Natural killer cell (primary cell): ENCODE data around the gene ARHGEF2. TPM values are rescaled to one million over a fixed set of nuclear protein-coding genes. Genes with fewer than 3 reads are reported as not detected.

Experiments
- ATAC-seq, 3 donors: fragments of 150-1000 bp in 2 of 3; fragments of 200-7000 bp in 1 of 3; cut with Tn5 transposase; 1 replicate in 1 of 3; 2 replicates in 2 of 3; pipeline ENCODE4 v1.10.0; 2021; ENCODE audit warnings: mild to moderate bottlenecking in 2 of 3, moderate library complexity in 2 of 3
- DNase-seq, 2 donors: peaks; one replicate each; pipeline versions ENCODE4 v3.0.0 to v3.0.0-alpha.2; 2013 to 2021; ENCODE audit warnings: mixed read lengths in 1 of 2
- H3K27ac ChIP-seq: one replicate; pipeline ENCODE4 v1.5.1; 2013; ENCODE audit warnings: mild to moderate bottlenecking, low read length
- H3K27me3 ChIP-seq: one replicate; pipeline ENCODE4 v1.6.1; 2013; ENCODE audit warnings: low read length; ENCODE audit not compliant: control insufficient read depth, insufficient read depth
- H3K36me3 ChIP-seq: one replicate; pipeline ENCODE4 v1.6.1; 2013; ENCODE audit warnings: low read length; ENCODE audit not compliant: control insufficient read depth, insufficient read depth
- H3K4me1 ChIP-seq: one replicate; pipeline ENCODE4 v1.6.1; 2013; ENCODE audit warnings: low read length; ENCODE audit not compliant: control insufficient read depth, insufficient read depth
- H3K4me3 ChIP-seq: one replicate; pipeline ENCODE4 v1.5.1; 2013; ENCODE audit warnings: low read length
- H3K9me3 ChIP-seq: one replicate; pipeline ENCODE4 v1.6.1; 2013; ENCODE audit warnings: low read length; ENCODE audit not compliant: control insufficient read depth, insufficient read depth
- H3K27ac Mint-ChIP-seq, 2 donors: one replicate each; pipeline ENCODE4 v1.8.0; 2022; ENCODE audit warnings: mild to moderate bottlenecking in 2 of 2, mixed read lengths in 2 of 2, moderate library complexity in 1 of 2
- H3K27me3 Mint-ChIP-seq, 2 donors: one replicate each; pipeline ENCODE4 v1.8.0; 2022; ENCODE audit warnings: low read depth in 2 of 2, mixed read lengths in 2 of 2
- H3K36me3 Mint-ChIP-seq: one replicate; pipeline ENCODE4 v1.8.0; 2022; ENCODE audit warnings: mixed read lengths
- H3K4me1 Mint-ChIP-seq, 2 donors: one replicate each; pipeline ENCODE4 v1.8.0; 2022; ENCODE audit warnings: mixed read lengths in 2 of 2
- H3K4me3 Mint-ChIP-seq: one replicate; pipeline ENCODE4 v1.8.0; 2022; ENCODE audit warnings: mild to moderate bottlenecking, moderate library complexity, mixed read lengths
- H3K9me3 Mint-ChIP-seq, 2 donors: one replicate each; pipeline ENCODE4 v1.8.0; 2022; ENCODE audit warnings: mixed read lengths in 2 of 2
- WGBS: methylation state at CpG from one replicate; pipeline ENCODE4 v1.1.7; 2013; ENCODE audit warnings: missing lambda C conversion rate; ENCODE audit not compliant: insufficient coverage; 5-methylcytosine and 5-hydroxymethylcytosine counted together
- intact Hi-C: fragments of 100-400 bp; cut with micrococcal nuclease; formaldehyde crosslinking; loops from one replicate; pipeline ENCODE4 v1.14.2; 2022
- total RNA-seq, 4 donors: library from RNA; stranded (reverse); fragments of 120-200 nt in 1 of 4; gene quantifications; one replicate each; pipeline versions ENCODE4 v1.2.3 to v1.2.4, GENCODE V29; 2013 to 2022
- TF ChIP-seq, protein P1 (sequence below): fragments of 200-600 bp; IDR thresholded peaks from one replicate; pipeline ENCODE4 v1.8.0; 2022; ENCODE audit warnings: antibody characterized with exemption

The ARHGEF2 gene
- total RNA-seq, 3 donors from 2014 or later (not counting 1 experiment from before 2014, with no cell fraction given), result 143 to 200 (median 147) TPM

DNA sequence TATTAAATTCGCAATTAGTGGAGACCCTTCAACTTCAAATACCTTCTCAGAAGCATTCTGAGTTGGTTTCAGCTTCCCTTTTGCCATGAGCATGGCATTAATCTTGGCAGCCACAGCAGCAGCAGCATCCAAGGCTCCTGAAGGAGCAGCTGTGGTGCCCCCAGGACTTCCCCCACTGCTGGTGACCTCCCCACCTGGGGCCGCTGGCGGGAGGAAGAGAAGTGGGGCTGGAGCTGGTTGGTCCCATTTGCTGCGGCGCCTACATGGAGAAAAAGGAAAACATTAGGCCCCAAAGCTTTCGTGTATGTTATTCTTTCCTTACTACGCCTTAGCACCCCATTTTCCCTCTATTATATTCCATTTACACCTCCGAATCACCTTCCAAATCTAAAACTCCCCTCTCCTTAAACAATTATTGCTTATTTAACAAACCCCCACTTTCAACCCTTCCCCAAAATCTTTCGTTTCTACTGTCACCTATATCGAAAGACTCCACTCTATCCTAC, 44.7 kb downstream of the ARHGEF2 start:
- Histone ChIP-seq H3K27ac (peak overlapping the region; percentile 92), H3K27me3 (no peaks in the 10 kb centered on the region), H3K4me1 (peaks cover 31% of the 10 kb centered on the region), H3K36me3 (peaks cover 35% of the 10 kb centered on the region), H3K4me3 (peak overlapping the region; percentile 93), H3K9me3 (no peaks in the 10 kb centered on the region)
- intact Hi-C loops, result loop anchor here (1.0 to 2.0 kb wide), 3 partner anchors 22 to 73 kb away; partner anchors contain the start of gene RIT1
- no peak overlapping the region for H3K4me3 Mint-ChIP-seq
- peaks cover 6% of the 10 kb centered on the region for H3K36me3 Mint-ChIP-seq
- ATAC-seq, result no peak
- peak in 1 of 2 donors; percentile 36 for DNase-seq
- H3K27ac Mint-ChIP-seq, result no peak overlapping the region
- peaks cover 19 to 22% of the 10 kb centered on the region in 2 donors for H3K4me1 Mint-ChIP-seq
- no peaks in the 10 kb centered on the region for H3K9me3 Mint-ChIP-seq
- TF ChIP-seq, protein P1, sequence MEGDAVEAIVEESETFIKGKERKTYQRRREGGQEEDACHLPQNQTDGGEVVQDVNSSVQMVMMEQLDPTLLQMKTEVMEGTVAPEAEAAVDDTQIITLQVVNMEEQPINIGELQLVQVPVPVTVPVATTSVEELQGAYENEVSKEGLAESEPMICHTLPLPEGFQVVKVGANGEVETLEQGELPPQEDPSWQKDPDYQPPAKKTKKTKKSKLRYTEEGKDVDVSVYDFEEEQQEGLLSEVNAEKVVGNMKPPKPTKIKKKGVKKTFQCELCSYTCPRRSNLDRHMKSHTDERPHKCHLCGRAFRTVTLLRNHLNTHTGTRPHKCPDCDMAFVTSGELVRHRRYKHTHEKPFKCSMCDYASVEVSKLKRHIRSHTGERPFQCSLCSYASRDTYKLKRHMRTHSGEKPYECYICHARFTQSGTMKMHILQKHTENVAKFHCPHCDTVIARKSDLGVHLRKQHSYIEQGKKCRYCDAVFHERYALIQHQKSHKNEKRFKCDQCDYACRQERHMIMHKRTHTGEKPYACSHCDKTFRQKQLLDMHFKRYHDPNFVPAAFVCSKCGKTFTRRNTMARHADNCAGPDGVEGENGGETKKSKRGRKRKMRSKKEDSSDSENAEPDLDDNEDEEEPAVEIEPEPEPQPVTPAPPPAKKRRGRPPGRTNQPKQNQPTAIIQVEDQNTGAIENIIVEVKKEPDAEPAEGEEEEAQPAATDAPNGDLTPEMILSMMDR, result no peak
- WGBS, result 6% methylated on average over 10 of the region's 10 CpGs
- H3K27me3 Mint-ChIP-seq, result no peaks in the 10 kb centered on the region

GRCh38 chr1:155932487-155932886, 45.9 kb downstream of the ARHGEF2 start:
- H3K9me3 ChIP-seq, result no peaks in the 10 kb centered on the region
- TF ChIP-seq, protein P1, result no peak
- intact Hi-C loops, result no loop called here
- ATAC-seq, result no peak
- no peak overlapping the region for H3K27ac ChIP-seq
- H3K4me3 ChIP-seq, result no peak overlapping the region
- H3K4me1 Mint-ChIP-seq, result peaks cover 19 to 22% of the 10 kb centered on the region in 2 donors
- no peaks in the 10 kb centered on the region for H3K27me3 Mint-ChIP-seq
- H3K27ac Mint-ChIP-seq, result no peak overlapping the region
- H3K36me3 ChIP-seq, result peaks cover 42% of the 10 kb centered on the region
- H3K27me3 ChIP-seq, result no peaks in the 10 kb centered on the region
- H3K4me1 ChIP-seq, result peaks cover 31% of the 10 kb centered on the region
- peaks cover 6% of the 10 kb centered on the region for H3K36me3 Mint-ChIP-seq
- H3K4me3 Mint-ChIP-seq, result peak overlapping the region; percentile 28
- 97% methylated on average over 4 of the region's 5 CpGs for WGBS
- no peak for DNase-seq
- no peaks in the 10 kb centered on the region for H3K9me3 Mint-ChIP-seq

DNA sequence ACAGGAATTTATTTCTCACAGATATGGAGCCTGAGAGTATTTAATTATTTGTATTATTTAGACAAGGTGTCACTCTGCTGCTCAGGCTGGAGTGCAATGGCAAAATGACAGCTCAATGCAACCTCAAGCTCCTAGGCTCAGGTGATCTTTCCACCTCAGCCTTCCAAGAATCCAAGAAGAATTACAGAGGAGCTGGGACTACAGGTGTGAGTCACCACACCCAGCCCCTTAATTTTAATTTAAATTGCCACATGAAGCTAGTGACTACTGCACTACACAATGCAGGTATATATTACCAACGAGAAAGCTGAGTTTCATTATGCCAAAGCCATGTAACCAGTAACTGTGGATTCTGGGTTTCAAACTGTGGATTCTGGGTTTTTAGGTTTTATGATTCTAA, 46.3 kb downstream of the ARHGEF2 start:
- ATAC-seq (no peak), DNase-seq (no peak)
- peaks cover 31% of the 10 kb centered on the region for H3K4me1 ChIP-seq
- Mint-ChIP-seq H3K36me3 (peaks cover 8% of the 10 kb centered on the region), H3K27ac (no peak overlapping the region), H3K27me3 (no peaks in the 10 kb centered on the region), H3K4me1 (peaks cover 19 to 22% of the 10 kb centered on the region in 2 donors), H3K4me3 (peak overlapping the region; percentile 28), H3K9me3 (no peaks in the 10 kb centered on the region)
- no peaks in the 10 kb centered on the region for H3K9me3 ChIP-seq
- intact Hi-C loops, result no loop called here
- no peak overlapping the region for H3K4me3 ChIP-seq
- H3K27me3 ChIP-seq, result no peaks in the 10 kb centered on the region
- TF ChIP-seq, protein P1, result no peak
- H3K36me3 ChIP-seq, result peaks cover 45% of the 10 kb centered on the region
- no peak overlapping the region for H3K27ac ChIP-seq
- WGBS, result 80% methylated on average over 1 of the region's 1 CpG
